K562 (cell line): Measurements from ENCODE around the gene MND1. TPM values are rescaled to one million over a fixed set of nuclear protein-coding genes. Genes with fewer than 3 reads are reported as not detected.

Source experiments
- CREM ChIP-seq: IDR thresholded peaks from 2 replicates; pipeline ENCODE4 v1.6.1; 2014; ENCODE audit warnings: antibody characterized with exemption, low read depth
- E2F3 ChIP-seq: fragments of 250-450 bp; sonication (Bioruptor Pico); IDR thresholded peaks from 2 replicates; pipeline ENCODE4 v1.4.0; 2020; ENCODE audit warnings: mild to moderate bottlenecking
- ESRRA ChIP-seq: fragments of 450-650 bp; IDR thresholded peaks from 2 replicates; pipeline ENCODE4 v1.6.1; 2014; ENCODE audit warnings: low read depth, mild to moderate bottlenecking, moderate library complexity, borderline replicate concordance
- GABPA ChIP-seq: fragments of 200-800 bp; sonication (Bioruptor generic); conservative IDR thresholded peaks from 2 replicates; pipeline ENCODE4 v1.6.1; 2016; ENCODE audit warnings: low read depth, missing genetic modification characterization, missing compliant biosample characterization
- HCFC1 ChIP-seq: IDR thresholded peaks from 2 replicates; pipeline ENCODE4 v1.6.1; 2012; ENCODE audit warnings: low read depth, low read length, improper control_type of control experiment
- KAT7 ChIP-seq: sonication (generic); formaldehyde crosslinking; IDR thresholded peaks from 2 replicates; pipeline ENCODE4 v1.8.0; 2022; ENCODE audit warnings: missing genetic modification reagents, mild to moderate bottlenecking, borderline replicate concordance
- MBD2 ChIP-seq: sonication (generic); IDR thresholded peaks from 2 replicates; pipeline ENCODE4 v1.6.1; 2016; ENCODE audit warnings: low read depth, borderline replicate concordance
- MYC ChIP-seq, 2 experiments: fragments of 250-450 bp in 1 of 2; sonication (Bioruptor Pico) in 1 of 2; IDR thresholded peaks; 2 replicates each; pipeline versions ENCODE4 v1.5.1 to v1.6.1; 2012 to 2021; ENCODE audit warnings: low read depth in 2 of 2, borderline replicate concordance in 1 of 2, improper control_type of control experiment in 1 of 2, low read length in 1 of 2, mild to moderate bottlenecking in 1 of 2, moderate library complexity in 1 of 2
- PHF8 ChIP-seq: fragments of 200-600 bp; sonication (generic); IDR thresholded peaks from 2 replicates; pipeline ENCODE4 v1.6.1; 2012; ENCODE audit warnings: mixed run types, mild to moderate bottlenecking, inconsistent platforms, low read length, moderate library complexity, borderline replicate concordance
- POU5F1 ChIP-seq: fragments of 150-350 bp; IDR thresholded peaks from 2 replicates; pipeline ENCODE4 v1.6.1; 2014; ENCODE audit warnings: borderline replicate concordance, low read length, low read depth, mild to moderate bottlenecking; ENCODE audit not compliant: partially characterized antibody
- RB1 ChIP-seq: fragments of 450-650 bp; IDR thresholded peaks from 2 replicates; pipeline ENCODE4 v1.6.1; 2017; ENCODE audit warnings: low read depth, mild to moderate bottlenecking
- RBM22 ChIP-seq: fragments of 200-400 bp; formaldehyde crosslinking; IDR thresholded peaks from 2 replicates; pipeline ENCODE4 v1.6.1; 2018; ENCODE audit warnings: low read length, low read depth; ENCODE audit not compliant: poor library complexity, severe bottlenecking
- SUPT5H ChIP-seq: fragments of 450-650 bp; IDR thresholded peaks from 2 replicates; pipeline ENCODE4 v1.6.1; 2016
- TBP ChIP-seq: optimal IDR thresholded peaks from 2 replicates; pipeline ENCODE3; 2011; ENCODE audit warnings: low read depth, low read length, improper control_type of control experiment
- TCF3 ChIP-seq: sonication (generic); formaldehyde crosslinking; IDR thresholded peaks from 2 replicates; pipeline ENCODE4 v1.4.0; 2020; ENCODE audit warnings: mild to moderate bottlenecking, missing genetic modification reagents
- polyA plus RNA-seq, 8 experiments: library from polyadenylated mRNA; depleted of rRNA in 4 of 8; stranded (reverse) in 5 of 8; unstranded in 3 of 8; fragments of >200 nt; fragmentation: Nextera tagmentation in 2 of 8; fragmentation: Illumina TruSeq in 1 of 8; extraction: Ambion mirVana in 2 of 8; extraction: Trizol in 1 of 8; gene quantifications; 2 replicates each; pipeline versions ENCODE4 v1.2.1 to v1.2.3, GENCODE V29; 2011 to 2014; ENCODE audit warnings: inconsistent platforms in 1 of 8, missing spikeins in 1 of 8
- total RNA-seq, 7 experiments: library from RNA; depleted of rRNA in 6 of 7; stranded (reverse); fragments of >200 nt in 6 of 7; fragmentation: Illumina TruSeq in 2 of 7; extraction: Trizol in 2 of 7; gene quantifications; 2 replicates each; pipeline versions ENCODE4 v1.2.1 to v1.2.3, GENCODE V29; 2011 to 2021; ENCODE audit warnings: low replicate concordance in 1 of 7
- TF ChIP-seq, protein P1 (sequence below): sonication (generic); formaldehyde crosslinking; IDR thresholded peaks from 2 replicates; pipeline ENCODE4 v1.9.0; 2022; ENCODE audit warnings: mild to moderate bottlenecking, missing genetic modification reagents
- TF ChIP-seq, protein P2 (sequence below), 2 experiments: IDR thresholded peaks; 2 replicates each; pipeline ENCODE4 v1.6.1; 2011; ENCODE audit warnings: borderline replicate concordance in 1 of 2, control low read depth in 1 of 2, low read depth in 1 of 2, low read length in 1 of 2, mild to moderate bottlenecking in 1 of 2, mixed read lengths in 1 of 2, moderate library complexity in 1 of 2; ENCODE audit not compliant: insufficient read depth in 1 of 2, insufficient read length in 1 of 2, poor library complexity in 1 of 2, severe bottlenecking in 1 of 2; ENCODE audit errors: extremely low read depth in 1 of 2
- TF ChIP-seq, protein P3 (sequence below): fragments of 450-650 bp; formaldehyde crosslinking; IDR thresholded peaks from 2 replicates; pipeline ENCODE4 v1.4.0; 2020; ENCODE audit warnings: mild to moderate bottlenecking, moderate library complexity
- TF ChIP-seq, protein P4 (sequence below): sonication (generic); formaldehyde crosslinking; IDR thresholded peaks from 2 replicates; pipeline ENCODE4 v1.8.0; 2023; ENCODE audit warnings: mild to moderate bottlenecking, missing genetic modification reagents

Gene MND1
- total and polyA plus RNA-seq, 9 of the 15 experiments (the other 6 are each of a cell fraction or from before 2014, with no cell fraction given) = 35.3 to 94.1 (median 59.9) TPM

DNA sequence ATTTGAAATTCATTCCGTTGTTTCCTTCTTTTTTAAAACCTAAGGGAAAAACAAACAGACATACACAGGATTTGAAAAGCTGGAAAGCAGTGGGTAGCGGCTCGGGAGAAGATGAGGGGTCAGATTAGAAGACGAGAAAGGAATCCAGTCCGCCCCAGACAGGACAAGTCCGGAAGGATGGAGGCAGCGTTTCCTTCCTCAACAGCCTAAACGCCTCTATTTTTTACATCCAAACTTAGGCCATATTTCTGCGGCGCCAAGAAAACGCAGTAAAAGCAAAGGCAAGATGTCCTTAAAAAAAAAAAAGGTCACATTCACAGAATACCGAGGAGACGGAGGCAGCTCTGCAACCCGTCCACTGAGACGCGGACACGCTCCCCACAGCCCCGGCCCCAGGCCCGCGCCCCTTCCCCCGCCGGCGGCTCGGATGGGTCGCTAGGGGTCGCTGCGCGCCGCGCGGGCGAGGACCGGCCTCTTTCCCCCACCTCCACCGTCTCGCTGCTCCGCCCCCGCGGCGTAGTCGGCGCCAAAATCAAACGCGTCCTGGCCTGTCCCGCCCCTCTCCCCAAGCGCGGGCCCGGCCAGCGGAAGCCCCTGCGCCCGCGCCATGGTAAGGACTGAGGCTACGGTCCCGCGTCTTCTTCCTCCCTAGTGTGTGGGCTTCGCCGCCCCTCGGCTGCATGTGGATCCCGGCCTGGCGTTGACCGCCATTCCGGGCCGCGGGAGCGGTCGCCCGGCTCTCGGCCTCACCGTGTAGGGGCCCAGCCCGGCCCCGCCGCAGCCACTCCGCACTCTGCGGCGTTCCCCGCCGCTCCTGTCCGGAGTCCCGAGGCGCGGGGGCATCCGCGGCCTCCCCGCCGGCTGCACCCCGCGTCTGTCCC is at the start of gene MND1 (continued):
- TF ChIP-seq POU5F1 = no peak
- TF ChIP-seq, protein P1, sequence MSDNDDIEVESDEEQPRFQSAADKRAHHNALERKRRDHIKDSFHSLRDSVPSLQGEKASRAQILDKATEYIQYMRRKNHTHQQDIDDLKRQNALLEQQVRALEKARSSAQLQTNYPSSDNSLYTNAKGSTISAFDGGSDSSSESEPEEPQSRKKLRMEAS (CRISPR knock-in tag) = peak; percentile 55
- TF ChIP-seq GABPA = 0 out of 2 replicates have a peak, but pooled peaks have one; percentile 19
- TF ChIP-seq PHF8 = peak; percentile 95
- TF ChIP-seq, protein P2, sequence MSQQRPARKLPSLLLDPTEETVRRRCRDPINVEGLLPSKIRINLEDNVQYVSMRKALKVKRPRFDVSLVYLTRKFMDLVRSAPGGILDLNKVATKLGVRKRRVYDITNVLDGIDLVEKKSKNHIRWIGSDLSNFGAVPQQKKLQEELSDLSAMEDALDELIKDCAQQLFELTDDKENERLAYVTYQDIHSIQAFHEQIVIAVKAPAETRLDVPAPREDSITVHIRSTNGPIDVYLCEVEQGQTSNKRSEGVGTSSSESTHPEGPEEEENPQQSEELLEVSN (IDR thresholded peaks at IDR 0.05; ENCODE audit: borderline replicate concordance in 1 of 2, extremely low read depth in 1 of 2, insufficient read depth in 1 of 2, insufficient read length in 1 of 2, low read depth in 1 of 2, low read length in 1 of 2, poor library complexity in 1 of 2, severe bottlenecking in 1 of 2) = peak; percentile 65 to 69
- TF ChIP-seq, protein P3, sequence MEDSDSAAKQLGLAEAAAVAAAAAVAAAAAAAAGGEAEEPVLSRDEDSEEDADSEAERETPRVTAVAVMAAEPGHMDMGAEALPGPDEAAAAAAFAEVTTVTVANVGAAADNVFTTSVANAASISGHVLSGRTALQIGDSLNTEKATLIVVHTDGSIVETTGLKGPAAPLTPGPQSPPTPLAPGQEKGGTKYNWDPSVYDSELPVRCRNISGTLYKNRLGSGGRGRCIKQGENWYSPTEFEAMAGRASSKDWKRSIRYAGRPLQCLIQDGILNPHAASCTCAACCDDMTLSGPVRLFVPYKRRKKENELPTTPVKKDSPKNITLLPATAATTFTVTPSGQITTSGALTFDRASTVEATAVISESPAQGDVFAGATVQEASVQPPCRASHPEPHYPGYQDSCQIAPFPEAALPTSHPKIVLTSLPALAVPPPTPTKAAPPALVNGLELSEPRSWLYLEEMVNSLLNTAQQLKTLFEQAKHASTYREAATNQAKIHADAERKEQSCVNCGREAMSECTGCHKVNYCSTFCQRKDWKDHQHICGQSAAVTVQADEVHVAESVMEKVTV = peak; percentile 54
- peak; percentile 79 for TF ChIP-seq TBP
- TF ChIP-seq HCFC1 = peak; percentile 25; the same call in 1 of the 2 replicates
- TF ChIP-seq MYC (IDR thresholded peaks at IDR 0.05; ENCODE audit: low read depth, low read length) = peak; percentile 36; the same call in 1 of the 2 replicates
- TF ChIP-seq MYC (CRISPR knock-in tag; IDR thresholded peaks at IDR 0.05; ENCODE audit: borderline replicate concordance, low read depth) = no peak
- TF ChIP-seq, protein P4, sequence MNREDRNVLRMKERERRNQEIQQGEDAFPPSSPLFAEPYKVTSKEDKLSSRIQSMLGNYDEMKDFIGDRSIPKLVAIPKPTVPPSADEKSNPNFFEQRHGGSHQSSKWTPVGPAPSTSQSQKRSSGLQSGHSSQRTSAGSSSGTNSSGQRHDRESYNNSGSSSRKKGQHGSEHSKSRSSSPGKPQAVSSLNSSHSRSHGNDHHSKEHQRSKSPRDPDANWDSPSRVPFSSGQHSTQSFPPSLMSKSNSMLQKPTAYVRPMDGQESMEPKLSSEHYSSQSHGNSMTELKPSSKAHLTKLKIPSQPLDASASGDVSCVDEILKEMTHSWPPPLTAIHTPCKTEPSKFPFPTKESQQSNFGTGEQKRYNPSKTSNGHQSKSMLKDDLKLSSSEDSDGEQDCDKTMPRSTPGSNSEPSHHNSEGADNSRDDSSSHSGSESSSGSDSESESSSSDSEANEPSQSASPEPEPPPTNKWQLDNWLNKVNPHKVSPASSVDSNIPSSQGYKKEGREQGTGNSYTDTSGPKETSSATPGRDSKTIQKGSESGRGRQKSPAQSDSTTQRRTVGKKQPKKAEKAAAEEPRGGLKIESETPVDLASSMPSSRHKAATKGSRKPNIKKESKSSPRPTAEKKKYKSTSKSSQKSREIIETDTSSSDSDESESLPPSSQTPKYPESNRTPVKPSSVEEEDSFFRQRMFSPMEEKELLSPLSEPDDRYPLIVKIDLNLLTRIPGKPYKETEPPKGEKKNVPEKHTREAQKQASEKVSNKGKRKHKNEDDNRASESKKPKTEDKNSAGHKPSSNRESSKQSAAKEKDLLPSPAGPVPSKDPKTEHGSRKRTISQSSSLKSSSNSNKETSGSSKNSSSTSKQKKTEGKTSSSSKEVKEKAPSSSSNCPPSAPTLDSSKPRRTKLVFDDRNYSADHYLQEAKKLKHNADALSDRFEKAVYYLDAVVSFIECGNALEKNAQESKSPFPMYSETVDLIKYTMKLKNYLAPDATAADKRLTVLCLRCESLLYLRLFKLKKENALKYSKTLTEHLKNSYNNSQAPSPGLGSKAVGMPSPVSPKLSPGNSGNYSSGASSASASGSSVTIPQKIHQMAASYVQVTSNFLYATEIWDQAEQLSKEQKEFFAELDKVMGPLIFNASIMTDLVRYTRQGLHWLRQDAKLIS (CRISPR knock-in tag) = 0 out of 2 replicates have a peak, but pooled peaks have one; percentile 35
- peak; percentile 19; the same call in 1 of the 2 replicates for TF ChIP-seq MBD2
- peak; percentile 81 for TF ChIP-seq CREM
- 0 out of 2 replicates have a peak, but pooled peaks have one; percentile 9 for TF ChIP-seq TCF3 (CRISPR knock-in tag)
- peak; percentile 87 for TF ChIP-seq E2F3
- TF ChIP-seq SUPT5H = peak; percentile 85
- peak; percentile 49 for TF ChIP-seq RBM22
- peak; percentile 96 for TF ChIP-seq RB1
- TF ChIP-seq ESRRA = peak; percentile 31; the same call in 1 of the 2 replicates
- TF ChIP-seq KAT7 (CRISPR knock-in tag) = 0 out of 2 replicates have a peak, but pooled peaks have one; percentile 77
